Measurements from ENCODE around the gene GOLIM4. TPM values are rescaled to one million over a fixed set of nuclear protein-coding genes. Genes with fewer than 3 reads are reported as not detected.

The GOLIM4 gene
- total RNA-seq, 4 donors from 2014 or later: 9.1 to 29.6 (median 13.8) TPM

DNA sequence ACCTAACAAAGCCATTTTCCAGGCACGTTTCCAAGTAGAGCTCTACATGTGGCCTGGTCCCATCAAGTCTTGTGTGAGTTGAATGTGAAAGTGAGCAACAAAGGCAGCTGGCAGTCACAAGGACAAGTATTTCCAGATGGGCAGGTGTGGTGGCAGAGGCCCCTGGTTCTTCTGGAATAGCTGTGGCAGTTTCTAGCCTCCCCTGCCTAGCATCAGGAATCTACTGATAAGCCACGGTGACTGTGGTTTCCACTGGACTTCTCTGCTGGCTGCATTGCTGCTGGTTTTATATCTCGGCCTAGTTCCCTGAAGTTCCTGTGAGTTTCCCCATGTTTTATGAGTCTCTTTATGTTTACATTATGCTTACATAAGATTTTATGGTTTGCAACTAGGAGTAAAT is 117.7 kb downstream of the GOLIM4 start:
- DNase-seq: no peak
- Histone ChIP-seq H3K36me3 (no peaks in the 10 kb centered on the region), H3K9me3 (no peaks in the 10 kb centered on the region), H3K27ac (no peak overlapping the region), H3K4me1 (no peaks in the 10 kb centered on the region), H3K4me3 (no peak overlapping the region), H3K27me3 (no peaks in the 10 kb centered on the region)
- TF ChIP-seq POLR2A (IDR thresholded peaks at IDR 0.05): no peak
- TF ChIP-seq, protein P1, sequence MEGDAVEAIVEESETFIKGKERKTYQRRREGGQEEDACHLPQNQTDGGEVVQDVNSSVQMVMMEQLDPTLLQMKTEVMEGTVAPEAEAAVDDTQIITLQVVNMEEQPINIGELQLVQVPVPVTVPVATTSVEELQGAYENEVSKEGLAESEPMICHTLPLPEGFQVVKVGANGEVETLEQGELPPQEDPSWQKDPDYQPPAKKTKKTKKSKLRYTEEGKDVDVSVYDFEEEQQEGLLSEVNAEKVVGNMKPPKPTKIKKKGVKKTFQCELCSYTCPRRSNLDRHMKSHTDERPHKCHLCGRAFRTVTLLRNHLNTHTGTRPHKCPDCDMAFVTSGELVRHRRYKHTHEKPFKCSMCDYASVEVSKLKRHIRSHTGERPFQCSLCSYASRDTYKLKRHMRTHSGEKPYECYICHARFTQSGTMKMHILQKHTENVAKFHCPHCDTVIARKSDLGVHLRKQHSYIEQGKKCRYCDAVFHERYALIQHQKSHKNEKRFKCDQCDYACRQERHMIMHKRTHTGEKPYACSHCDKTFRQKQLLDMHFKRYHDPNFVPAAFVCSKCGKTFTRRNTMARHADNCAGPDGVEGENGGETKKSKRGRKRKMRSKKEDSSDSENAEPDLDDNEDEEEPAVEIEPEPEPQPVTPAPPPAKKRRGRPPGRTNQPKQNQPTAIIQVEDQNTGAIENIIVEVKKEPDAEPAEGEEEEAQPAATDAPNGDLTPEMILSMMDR (IDR thresholded peaks at IDR 0.05): no peak
- WGBS, 2 donors: 72 to 77% methylated on average over 3 of the region's 3 CpGs
- intact Hi-C loops (cut with DNase I): no loop called here

DNA sequence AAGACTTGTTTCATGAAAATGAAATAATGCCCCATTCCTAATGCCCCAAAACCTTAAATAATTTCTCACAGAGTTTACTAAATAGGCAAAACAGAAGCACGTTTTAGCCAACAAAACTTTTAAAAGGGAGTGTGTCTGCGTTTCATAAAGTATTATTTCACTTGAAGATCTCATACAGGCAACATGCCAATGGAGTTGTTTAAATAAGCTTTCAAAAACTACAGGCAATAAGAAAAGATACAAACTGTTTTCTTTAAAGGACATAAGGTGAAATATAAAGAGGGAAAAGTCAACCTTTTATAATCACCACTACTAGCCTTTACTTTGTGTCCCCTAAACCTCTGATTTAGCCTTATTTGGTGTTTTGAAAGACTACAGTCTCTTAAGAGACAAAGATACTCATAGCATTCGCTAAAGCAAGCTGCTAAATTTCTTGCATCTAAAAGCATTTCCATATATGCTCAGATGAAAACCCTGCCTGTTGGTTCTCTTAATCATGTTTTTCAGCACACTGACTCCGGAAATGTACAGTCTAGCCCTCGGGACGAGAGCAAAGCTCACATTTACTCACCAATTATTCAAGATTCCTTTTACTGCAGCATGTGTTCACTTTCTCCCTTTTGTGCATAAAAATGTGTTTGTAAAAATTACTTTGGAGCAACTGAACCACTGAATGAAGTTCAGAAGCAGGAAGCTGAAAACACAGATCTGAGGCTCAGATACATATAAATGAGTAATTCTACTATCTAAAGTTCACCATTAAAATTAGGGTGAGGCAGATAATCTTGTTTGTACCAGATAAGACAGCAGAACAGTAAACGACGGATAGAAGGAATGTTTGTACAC is 119.0 kb downstream of the GOLIM4 start:
- Histone ChIP-seq H3K4me3 (no peak overlapping the region), H3K27ac (no peak overlapping the region), H3K27me3 (no peaks in the 10 kb centered on the region), H3K36me3 (no peaks in the 10 kb centered on the region), H3K9me3 (no peaks in the 10 kb centered on the region), H3K4me1 (no peaks in the 10 kb centered on the region)
- TF ChIP-seq, protein P1 (IDR thresholded peaks at IDR 0.05): no peak
- TF ChIP-seq POLR2A (IDR thresholded peaks at IDR 0.05): no peak
- no peak for DNase-seq
- intact Hi-C loops (cut with DNase I): no loop called here
- 47 to 56% methylated on average over 8 of the region's 8 CpGs for WGBS, 2 donors

DNA sequence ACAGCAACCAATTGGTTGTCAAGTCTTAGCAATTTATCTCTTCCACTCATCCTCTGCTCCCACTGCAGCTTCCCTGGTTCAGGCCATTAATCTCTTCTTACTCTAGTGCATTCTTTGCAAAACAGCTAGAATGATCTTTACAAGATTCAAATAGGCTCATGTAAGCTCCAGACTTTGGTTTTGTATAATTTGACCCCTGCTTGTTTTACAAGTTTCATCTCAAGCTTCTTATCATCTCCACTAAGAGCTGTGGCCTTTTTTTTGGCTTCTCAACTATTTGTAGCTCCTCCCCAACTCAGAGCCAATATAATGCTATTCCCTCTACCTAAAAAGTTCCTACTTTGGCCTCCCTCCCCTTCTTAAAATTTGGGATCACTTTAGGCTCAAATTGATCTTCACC is 121.8 kb downstream of the GOLIM4 start:
- TF ChIP-seq, protein P1 (IDR thresholded peaks at IDR 0.05): no peak
- no peak for TF ChIP-seq POLR2A (IDR thresholded peaks at IDR 0.05)
- H3K36me3 ChIP-seq: no peaks in the 10 kb centered on the region
- intact Hi-C loops (cut with DNase I): no loop called here
- no peaks in the 10 kb centered on the region for H3K4me1 ChIP-seq
- no peak overlapping the region for H3K27ac ChIP-seq
- DNase-seq: no peak
- no peak overlapping the region for H3K4me3 ChIP-seq
- no peaks in the 10 kb centered on the region for H3K27me3 ChIP-seq
- no peaks in the 10 kb centered on the region for H3K9me3 ChIP-seq

DNA sequence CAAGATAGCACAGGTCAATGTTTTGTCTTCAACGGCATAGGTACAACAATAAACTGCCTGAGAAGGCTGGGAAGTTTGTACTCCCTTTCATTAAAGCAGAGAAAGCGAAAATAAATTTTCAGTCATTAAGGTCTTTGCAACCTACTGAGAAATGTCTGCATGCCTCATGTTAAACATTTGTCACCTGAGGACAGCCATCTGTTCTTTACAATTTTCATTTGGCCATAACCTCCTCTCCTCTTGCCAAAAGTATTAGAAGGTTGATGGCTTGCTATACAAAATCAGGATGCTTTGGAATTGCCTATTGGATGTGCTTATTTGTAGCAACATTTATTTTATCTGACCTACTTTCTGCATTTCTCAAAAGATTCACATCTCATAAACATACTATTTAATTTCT is 122.7 kb downstream of the GOLIM4 start:
- H3K27me3 ChIP-seq: no peaks in the 10 kb centered on the region
- intact Hi-C loops (cut with DNase I): no loop called here
- H3K4me3 ChIP-seq: no peak overlapping the region
- TF ChIP-seq, protein P1 (IDR thresholded peaks at IDR 0.05): no peak
- no peak for TF ChIP-seq POLR2A (IDR thresholded peaks at IDR 0.05)
- WGBS, 2 donors: 40 to 45% methylated on average over 2 of the region's 2 CpGs
- DNase-seq: no peak
- no peaks in the 10 kb centered on the region for H3K4me1 ChIP-seq
- H3K9me3 ChIP-seq: no peaks in the 10 kb centered on the region
- H3K27ac ChIP-seq: no peak overlapping the region
- H3K36me3 ChIP-seq: no peaks in the 10 kb centered on the region

DNA sequence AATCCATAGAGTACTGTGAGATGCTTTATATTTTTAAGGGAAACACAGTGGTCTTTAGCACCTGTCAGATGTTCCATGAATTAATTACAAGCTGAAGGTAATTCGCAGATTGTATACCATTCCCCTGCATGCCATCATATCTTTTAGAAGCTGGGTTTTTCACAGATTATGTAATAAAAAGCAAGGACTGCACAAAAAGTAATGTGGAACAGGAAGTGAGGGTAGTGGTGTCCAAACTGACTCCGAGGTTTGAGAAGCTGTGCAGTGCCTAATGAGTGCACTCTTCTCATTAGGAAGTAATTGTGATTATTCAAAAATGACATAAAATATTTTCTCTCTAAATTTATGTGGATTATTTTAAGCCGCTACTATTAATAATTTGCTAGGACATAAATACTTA is 123.2 kb downstream of the GOLIM4 start:
- intact Hi-C loops (cut with DNase I): no loop called here
- WGBS, 2 donors: 70 to 72% methylated on average over 3 of the region's 3 CpGs
- H3K4me1 ChIP-seq: no peaks in the 10 kb centered on the region
- TF ChIP-seq POLR2A (IDR thresholded peaks at IDR 0.05): no peak
- TF ChIP-seq, protein P1 (IDR thresholded peaks at IDR 0.05): no peak
- H3K4me3 ChIP-seq: no peak overlapping the region
- no peaks in the 10 kb centered on the region for H3K9me3 ChIP-seq
- H3K27ac ChIP-seq: no peak overlapping the region
- DNase-seq: no peak
- H3K27me3 ChIP-seq: no peaks in the 10 kb centered on the region
- no peaks in the 10 kb centered on the region for H3K36me3 ChIP-seq

All from esophagus squamous epithelium (tissue), 5 donors.